Measurements from ENCODE around the gene COA3. TPM values are rescaled to one million over a fixed set of nuclear protein-coding genes. Genes with fewer than 3 reads are reported as not detected.

The COA3 gene
- total RNA-seq, 1 experiment from 2014 or later, result 54.2 TPM

GRCh38 chr17:42754782-42755181 is 43.7 kb downstream of the COA3 start:
- ATAC-seq (no peak), DNase-seq (ENCODE audit: low spot score) (no peak)
- H3K4me1 Mint-ChIP-seq, result no peaks in the 10 kb centered on the region
- no peaks in the 10 kb centered on the region for H3K36me3 Mint-ChIP-seq
- TF ChIP-seq STAT6 (CRISPR knock-in tag; conservative IDR thresholded peaks at IDR 0.05; ENCODE audit: low read depth) (no peak), ZNF425 (CRISPR knock-in tag; conservative IDR thresholded peaks at IDR 0.05) (no peak), ZNF138 (CRISPR knock-in tag; conservative IDR thresholded peaks at IDR 0.05) (no peak), ZNF396 (CRISPR knock-in tag; IDR thresholded peaks at IDR 0.05; ENCODE audit: borderline replicate concordance) (no peak), ESRRA (CRISPR knock-in tag; IDR thresholded peaks at IDR 0.05; ENCODE audit: borderline replicate concordance) (no peak), GRHL2 (CRISPR knock-in tag; IDR thresholded peaks at IDR 0.05; ENCODE audit: insufficient replicate concordance, severe bottlenecking) (no peak), PREB (CRISPR knock-in tag; IDR thresholded peaks at IDR 0.05; ENCODE audit: borderline replicate concordance) (no peak), KAT7 (CRISPR knock-in tag; IDR thresholded peaks at IDR 0.05; ENCODE audit: borderline replicate concordance) (no peak), IRF2 (CRISPR knock-in tag; IDR thresholded peaks at IDR 0.05; ENCODE audit: borderline replicate concordance, low read depth) (no peak), ZNF416 (CRISPR knock-in tag; IDR thresholded peaks at IDR 0.05) (no peak)
- TF ChIP-seq, protein P1, sequence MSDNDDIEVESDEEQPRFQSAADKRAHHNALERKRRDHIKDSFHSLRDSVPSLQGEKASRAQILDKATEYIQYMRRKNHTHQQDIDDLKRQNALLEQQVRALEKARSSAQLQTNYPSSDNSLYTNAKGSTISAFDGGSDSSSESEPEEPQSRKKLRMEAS (CRISPR knock-in tag; IDR thresholded peaks at IDR 0.05), result no peak
- H3K4me3 Mint-ChIP-seq, result no peak overlapping the region
- no peaks in the 10 kb centered on the region for H3K9me3 Mint-ChIP-seq
- POLR2A ChIA-PET, result no interaction called here
- H3K27me3 Mint-ChIP-seq (ENCODE audit: low read depth), result peaks cover 34% of the 10 kb centered on the region
- no peak overlapping the region for H3K27ac Mint-ChIP-seq
- CTCF ChIA-PET, result interaction anchor here (0.6 to 2.3 kb wide), 4 partner anchors 9 to 1942 kb away, joined by 4 to 15 read pairs (median 4); no protein-coding TSS in a partner anchor

GRCh38 chr17:42751628-42752027 is 46.9 kb downstream of the COA3 start:
- POLR2A ChIA-PET, result no interaction called here
- Mint-ChIP-seq H3K27me3 (ENCODE audit: low read depth) (peaks cover 22% of the 10 kb centered on the region), H3K4me3 (no peak overlapping the region), H3K9me3 (no peaks in the 10 kb centered on the region), H3K27ac (no peak overlapping the region), H3K36me3 (no peaks in the 10 kb centered on the region), H3K4me1 (peaks cover 18% of the 10 kb centered on the region)
- CTCF ChIA-PET, result interaction anchor here (8.0 kb wide), 1 partner anchor 10 kb away, joined by 117 read pairs; the partner anchor contains the start of gene RAMP2
- ATAC-seq (no peak), DNase-seq (ENCODE audit: low spot score) (no peak)
- TF ChIP-seq ZNF232 (CRISPR knock-in tag; IDR thresholded peaks at IDR 0.05) (no peak), ZBTB21 (CRISPR knock-in tag; IDR thresholded peaks at IDR 0.05; ENCODE audit: borderline replicate concordance) (no peak), ZNF121 (CRISPR knock-in tag; IDR thresholded peaks at IDR 0.05) (no peak), TP53 (CRISPR knock-in tag; IDR thresholded peaks at IDR 0.05) (no peak), ZNF396 (CRISPR knock-in tag; IDR thresholded peaks at IDR 0.05; ENCODE audit: borderline replicate concordance) (no peak), ZNF425 (CRISPR knock-in tag; conservative IDR thresholded peaks at IDR 0.05) (no peak), NR3C1 (CRISPR knock-in tag; conservative IDR thresholded peaks at IDR 0.05; ENCODE audit: low read depth) (no peak), KAT7 (CRISPR knock-in tag; IDR thresholded peaks at IDR 0.05; ENCODE audit: borderline replicate concordance) (no peak), SMAD3 (CRISPR knock-in tag; IDR thresholded peaks at IDR 0.05; ENCODE audit: borderline replicate concordance) (no peak), FOXK1 (CRISPR knock-in tag; IDR thresholded peaks at IDR 0.05) (no peak)
- TF ChIP-seq, protein P2, sequence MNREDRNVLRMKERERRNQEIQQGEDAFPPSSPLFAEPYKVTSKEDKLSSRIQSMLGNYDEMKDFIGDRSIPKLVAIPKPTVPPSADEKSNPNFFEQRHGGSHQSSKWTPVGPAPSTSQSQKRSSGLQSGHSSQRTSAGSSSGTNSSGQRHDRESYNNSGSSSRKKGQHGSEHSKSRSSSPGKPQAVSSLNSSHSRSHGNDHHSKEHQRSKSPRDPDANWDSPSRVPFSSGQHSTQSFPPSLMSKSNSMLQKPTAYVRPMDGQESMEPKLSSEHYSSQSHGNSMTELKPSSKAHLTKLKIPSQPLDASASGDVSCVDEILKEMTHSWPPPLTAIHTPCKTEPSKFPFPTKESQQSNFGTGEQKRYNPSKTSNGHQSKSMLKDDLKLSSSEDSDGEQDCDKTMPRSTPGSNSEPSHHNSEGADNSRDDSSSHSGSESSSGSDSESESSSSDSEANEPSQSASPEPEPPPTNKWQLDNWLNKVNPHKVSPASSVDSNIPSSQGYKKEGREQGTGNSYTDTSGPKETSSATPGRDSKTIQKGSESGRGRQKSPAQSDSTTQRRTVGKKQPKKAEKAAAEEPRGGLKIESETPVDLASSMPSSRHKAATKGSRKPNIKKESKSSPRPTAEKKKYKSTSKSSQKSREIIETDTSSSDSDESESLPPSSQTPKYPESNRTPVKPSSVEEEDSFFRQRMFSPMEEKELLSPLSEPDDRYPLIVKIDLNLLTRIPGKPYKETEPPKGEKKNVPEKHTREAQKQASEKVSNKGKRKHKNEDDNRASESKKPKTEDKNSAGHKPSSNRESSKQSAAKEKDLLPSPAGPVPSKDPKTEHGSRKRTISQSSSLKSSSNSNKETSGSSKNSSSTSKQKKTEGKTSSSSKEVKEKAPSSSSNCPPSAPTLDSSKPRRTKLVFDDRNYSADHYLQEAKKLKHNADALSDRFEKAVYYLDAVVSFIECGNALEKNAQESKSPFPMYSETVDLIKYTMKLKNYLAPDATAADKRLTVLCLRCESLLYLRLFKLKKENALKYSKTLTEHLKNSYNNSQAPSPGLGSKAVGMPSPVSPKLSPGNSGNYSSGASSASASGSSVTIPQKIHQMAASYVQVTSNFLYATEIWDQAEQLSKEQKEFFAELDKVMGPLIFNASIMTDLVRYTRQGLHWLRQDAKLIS (CRISPR knock-in tag; IDR thresholded peaks at IDR 0.05; ENCODE audit: borderline replicate concordance), result no peak
- TF ChIP-seq, protein P3, sequence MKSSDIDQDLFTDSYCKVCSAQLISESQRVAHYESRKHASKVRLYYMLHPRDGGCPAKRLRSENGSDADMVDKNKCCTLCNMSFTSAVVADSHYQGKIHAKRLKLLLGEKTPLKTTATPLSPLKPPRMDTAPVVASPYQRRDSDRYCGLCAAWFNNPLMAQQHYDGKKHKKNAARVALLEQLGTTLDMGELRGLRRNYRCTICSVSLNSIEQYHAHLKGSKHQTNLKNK (CRISPR knock-in tag; IDR thresholded peaks at IDR 0.05), result no peak
